ENCODE measurements around the gene STARD13. TPM values are rescaled to one million over a fixed set of nuclear protein-coding genes. Genes with fewer than 3 reads are reported as not detected.

STARD13 gene
- total RNA-seq, 6 donors from 2014 or later = 43.6 to 76.5 (median 63.7) TPM

- no peaks in the 10 kb centered on the region for H3K9me3 ChIP-seq
- peak in 1 of 2 donors; percentile 40 for DNase-seq
- H3K4me1 ChIP-seq = peaks cover 36 to 44% (median 41%) of the 10 kb centered on the region in 4 donors
- WGBS, 2 donors = 70 to 80% methylated on average over 12 of the region's 12 CpGs
- H3K27me3 ChIP-seq = no peaks in the 10 kb centered on the region
- H3K36me3 ChIP-seq = peaks cover 6 to 96% (median 22%) of the 10 kb centered on the region in 4 donors
- TF ChIP-seq POLR2AphosphoS5 (IDR thresholded peaks at IDR 0.05) (no peak), POLR2A (IDR thresholded peaks at IDR 0.05) (no peak), CTCF (IDR thresholded peaks at IDR 0.05) (no peak), EP300 (IDR thresholded peaks at IDR 0.05) (no peak)
- peak overlapping the region; percentile 13 to 74 (median 60) for H3K27ac ChIP-seq
- H3K4me3 ChIP-seq = no peak overlapping the region
- peak in 1 of 2 donors; percentile 44 for ATAC-seq (ENCODE audit: low FRiP score in 2 of 2)
Observed at GRCh38 chr13:33112766-33113165, 172.8 kb downstream of the STARD13 start.

GRCh38 chr13:33111414-33112110 lies 174.0 kb downstream of the STARD13 start:
- 57 to 59% methylated on average over 9 of the region's 9 CpGs for WGBS, 2 donors
- DNase-seq = no peak
- no peaks in the 10 kb centered on the region for H3K9me3 ChIP-seq

GRCh38 chr13:33110713-33111413 lies 174.7 kb downstream of the STARD13 start:
- peak; percentile 31 to 38 for DNase-seq
- TF ChIP-seq POLR2A (IDR thresholded peaks at IDR 0.05) = no peak
- peak in 1 of 2 donors; percentile 15 for TF ChIP-seq POLR2AphosphoS5 (IDR thresholded peaks at IDR 0.05)
- Histone ChIP-seq H3K27me3 (no peaks in the 10 kb centered on the region), H3K4me3 (no peak overlapping the region), H3K36me3 (peaks cover 13 to 95% (median 29%) of the 10 kb centered on the region in 4 donors), H3K27ac (peak overlapping the region; percentile 50 to 74 (median 60)), H3K9me3 (no peaks in the 10 kb centered on the region), H3K4me1 (peaks cover 36 to 44% (median 41%) of the 10 kb centered on the region in 4 donors)
- ATAC-seq (ENCODE audit: low FRiP score in 2 of 2) = peak in 1 of 2 donors; percentile 61
- 55 to 64% methylated on average over 14 of the region's 14 CpGs for WGBS, 2 donors

More at GRCh38 chr13:33111414-33112110, 174.0 kb downstream of the STARD13 start:
- no peak for ATAC-seq (ENCODE audit: low FRiP score in 2 of 2)
- Histone ChIP-seq H3K36me3 (peaks cover 9 to 95% (median 24%) of the 10 kb centered on the region in 4 donors), H3K27ac (peak overlapping the region; percentile 50 to 74 (median 60)), H3K27me3 (no peaks in the 10 kb centered on the region), H3K4me1 (peaks cover 36 to 44% (median 41%) of the 10 kb centered on the region in 4 donors), H3K4me3 (no peak overlapping the region)
- TF ChIP-seq EP300 (IDR thresholded peaks at IDR 0.05) = peak in 1 of 4 donors; percentile 8
- TF ChIP-seq CTCF (IDR thresholded peaks at IDR 0.05) = no peak
- no peak for TF ChIP-seq POLR2A (IDR thresholded peaks at IDR 0.05)
- no peak for TF ChIP-seq POLR2AphosphoS5 (IDR thresholded peaks at IDR 0.05)

GRCh38 chr13:33110386-33110712 lies 175.2 kb downstream of the STARD13 start:
- no peak overlapping the region for H3K4me3 ChIP-seq
- H3K9me3 ChIP-seq = no peaks in the 10 kb centered on the region
- WGBS, 2 donors = 85 to 88% methylated on average over 5 of the region's 5 CpGs
- peaks cover 10 to 95% (median 30%) of the 10 kb centered on the region in 4 donors for H3K36me3 ChIP-seq
- ATAC-seq (ENCODE audit: low FRiP score in 2 of 2) = peak in 1 of 2 donors; percentile 19
- peak overlapping the region; percentile 50 to 74 (median 60) for H3K27ac ChIP-seq
- no peaks in the 10 kb centered on the region for H3K27me3 ChIP-seq
- TF ChIP-seq POLR2AphosphoS5 (IDR thresholded peaks at IDR 0.05) = no peak
- no peak for TF ChIP-seq CTCF (IDR thresholded peaks at IDR 0.05)
- TF ChIP-seq EP300 (IDR thresholded peaks at IDR 0.05) = no peak
- no peak for TF ChIP-seq POLR2A (IDR thresholded peaks at IDR 0.05)
- peaks cover 36 to 44% (median 41%) of the 10 kb centered on the region in 4 donors for H3K4me1 ChIP-seq
- no peak for DNase-seq

GRCh38 chr13:33109801-33110200 lies 175.8 kb downstream of the STARD13 start:
- no peaks in the 10 kb centered on the region for H3K9me3 ChIP-seq
- no peak for TF ChIP-seq POLR2AphosphoS5 (IDR thresholded peaks at IDR 0.05)
- TF ChIP-seq EP300 (IDR thresholded peaks at IDR 0.05) = no peak
- TF ChIP-seq POLR2A (IDR thresholded peaks at IDR 0.05) = no peak
- no peak for TF ChIP-seq CTCF (IDR thresholded peaks at IDR 0.05)
- 87 to 90% methylated on average over 10 of the region's 10 CpGs for WGBS, 2 donors
- ATAC-seq (ENCODE audit: low FRiP score in 2 of 2) (no peak), DNase-seq (no peak)
- H3K27me3 ChIP-seq = no peaks in the 10 kb centered on the region
- no peak overlapping the region for H3K4me3 ChIP-seq
- H3K4me1 ChIP-seq = peaks cover 36 to 44% (median 41%) of the 10 kb centered on the region in 4 donors
- H3K36me3 ChIP-seq = peaks cover 7 to 95% (median 30%) of the 10 kb centered on the region in 4 donors
- H3K27ac ChIP-seq = peak overlapping the region; percentile 50 to 74 (median 60)
